GM18507 (cell line): Measurements from ENCODE around the gene PRMT1.

Experiments
- DNase-seq: peaks from one replicate; pipeline ENCODE4 v3.0.0; 2011; ENCODE audit warnings: low read depth; ENCODE audit not compliant: insufficient read length; ENCODE audit errors: extremely low spot score
- FAIRE-seq: peaks from 2 replicates; lab custom pipeline; 2011; peaks lifted over from hg19 to GRCh38; lab: Jason Lieb, UNC

PRMT1 gene

DNA sequence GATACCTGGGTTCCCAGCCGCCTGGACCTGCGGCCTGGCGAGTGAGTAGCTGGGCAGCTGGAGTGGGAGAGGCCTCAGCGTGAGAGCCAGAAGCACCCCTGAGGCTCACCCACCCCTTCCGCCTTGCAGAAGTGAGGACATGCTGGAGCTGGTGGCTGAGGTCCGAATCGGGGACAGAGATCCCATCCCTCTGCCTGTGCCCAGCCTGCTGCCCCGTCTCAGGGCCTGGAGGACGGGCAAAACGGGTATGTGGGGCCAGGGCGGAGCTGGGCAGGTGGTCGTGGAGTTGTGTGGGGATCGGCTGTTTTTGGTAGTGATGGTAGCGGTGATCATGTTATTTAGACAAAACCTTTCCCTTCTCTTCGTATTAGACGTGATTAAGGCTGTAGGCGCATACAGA is 30.5 kb upstream of the PRMT1 start:
- FAIRE-seq (no peak), DNase-seq (no peak)

DNA sequence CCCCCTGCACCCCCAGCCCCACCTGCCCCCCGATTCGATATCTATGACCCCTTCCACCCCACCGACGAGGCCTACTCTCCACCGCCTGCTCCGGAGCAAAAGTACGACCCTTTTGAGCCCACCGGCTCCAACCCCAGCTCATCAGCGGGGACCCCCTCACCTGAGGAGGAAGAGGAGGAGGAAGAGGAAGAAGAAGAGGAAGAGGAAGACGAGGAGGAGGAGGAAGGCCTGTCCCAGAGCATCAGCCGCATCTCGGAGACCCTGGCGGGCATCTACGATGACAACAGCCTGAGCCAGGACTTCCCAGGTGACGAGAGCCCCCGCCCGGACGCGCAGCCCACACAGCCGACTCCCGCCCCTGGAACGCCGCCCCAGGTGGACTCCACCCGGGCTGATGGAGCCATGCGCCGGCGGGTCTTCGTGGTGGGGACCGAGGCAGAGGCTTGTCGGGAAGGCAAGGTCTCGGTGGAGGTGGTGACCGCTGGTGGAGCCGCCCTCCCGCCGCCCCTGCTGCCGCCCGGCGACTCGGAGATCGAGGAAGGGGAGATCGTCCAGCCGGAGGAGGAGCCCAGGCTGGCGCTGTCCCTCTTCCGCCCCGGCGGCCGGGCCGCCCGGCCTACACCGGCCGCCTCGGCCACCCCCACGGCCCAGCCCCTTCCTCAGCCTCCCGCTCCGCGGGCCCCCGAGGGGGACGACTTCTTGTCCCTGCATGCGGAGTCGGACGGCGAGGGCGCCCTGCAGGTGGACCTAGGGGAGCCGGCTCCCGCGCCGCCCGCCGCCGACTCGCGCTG is 25.8 kb upstream of the PRMT1 start:
- FAIRE-seq (no peak), DNase-seq (no peak)

DNA sequence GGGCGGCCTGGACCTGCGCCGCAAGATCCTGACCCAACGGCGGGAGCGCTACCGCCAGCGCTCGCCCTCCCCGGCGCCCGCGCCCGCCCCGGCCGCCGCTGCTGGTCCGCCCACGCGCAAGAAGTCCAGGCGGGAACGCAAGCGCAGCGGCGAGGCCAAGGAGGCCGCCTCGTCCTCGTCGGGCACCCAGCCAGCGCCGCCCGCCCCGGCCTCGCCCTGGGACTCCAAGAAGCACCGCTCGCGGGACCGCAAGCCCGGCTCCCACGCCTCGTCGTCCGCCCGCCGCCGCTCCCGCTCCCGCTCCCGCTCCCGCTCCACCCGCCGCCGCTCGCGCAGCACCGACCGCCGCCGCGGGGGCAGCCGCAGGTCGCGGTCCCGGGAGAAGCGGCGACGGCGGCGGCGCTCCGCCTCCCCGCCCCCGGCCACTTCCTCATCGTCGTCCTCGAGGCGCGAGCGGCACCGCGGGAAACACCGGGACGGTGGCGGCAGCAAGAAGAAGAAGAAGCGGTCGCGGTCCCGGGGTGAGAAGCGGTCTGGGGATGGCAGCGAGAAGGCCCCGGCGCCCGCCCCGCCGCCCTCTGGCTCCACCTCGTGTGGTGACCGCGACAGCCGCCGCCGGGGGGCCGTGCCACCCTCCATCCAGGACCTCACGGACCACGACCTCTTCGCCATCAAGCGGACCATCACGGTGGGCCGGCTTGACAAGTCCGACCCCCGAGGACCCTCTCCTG is 25.1 kb upstream of the PRMT1 start:
- no peak for FAIRE-seq

DNA sequence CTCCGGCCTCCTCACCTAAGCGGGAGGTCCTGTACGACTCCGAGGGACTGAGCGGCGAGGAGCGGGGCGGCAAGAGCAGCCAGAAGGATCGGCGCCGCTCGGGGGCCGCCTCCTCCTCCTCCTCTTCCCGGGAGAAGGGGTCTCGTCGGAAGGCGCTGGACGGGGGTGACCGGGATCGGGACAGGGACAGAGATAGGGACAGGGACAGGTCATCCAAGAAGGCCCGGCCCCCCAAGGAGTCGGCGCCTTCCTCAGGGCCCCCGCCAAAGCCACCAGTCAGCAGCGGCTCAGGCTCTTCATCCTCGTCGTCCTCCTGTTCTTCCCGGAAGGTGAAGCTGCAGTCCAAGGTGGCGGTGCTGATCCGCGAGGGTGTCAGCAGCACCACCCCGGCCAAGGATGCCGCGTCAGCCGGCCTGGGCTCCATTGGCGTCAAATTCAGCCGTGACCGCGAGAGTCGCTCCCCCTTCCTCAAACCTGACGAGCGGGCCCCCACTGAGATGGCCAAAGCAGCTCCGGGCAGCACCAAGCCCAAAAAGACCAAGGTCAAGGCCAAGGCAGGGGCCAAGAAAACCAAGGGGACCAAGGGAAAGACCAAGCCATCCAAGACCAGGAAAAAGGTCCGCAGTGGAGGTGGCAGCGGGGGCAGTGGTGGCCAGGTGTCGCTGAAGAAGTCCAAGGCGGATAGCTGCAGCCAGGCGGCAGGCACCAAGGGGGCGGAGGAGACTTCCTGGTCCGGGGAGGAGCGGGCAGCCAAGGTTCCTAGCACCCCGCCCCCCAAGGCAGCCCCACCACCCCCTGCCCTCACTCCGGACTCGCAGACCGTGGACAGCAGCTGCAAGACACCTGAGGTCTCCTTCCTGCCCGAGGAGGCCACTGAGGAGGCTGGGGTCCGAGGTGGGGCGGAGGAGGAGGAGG is 24.3 kb upstream of the PRMT1 start:
- no peak for DNase-seq
- no peak for FAIRE-seq

More for the DNA sequence above, 25.1 kb upstream of the PRMT1 start:
- no peak for DNase-seq

DNA sequence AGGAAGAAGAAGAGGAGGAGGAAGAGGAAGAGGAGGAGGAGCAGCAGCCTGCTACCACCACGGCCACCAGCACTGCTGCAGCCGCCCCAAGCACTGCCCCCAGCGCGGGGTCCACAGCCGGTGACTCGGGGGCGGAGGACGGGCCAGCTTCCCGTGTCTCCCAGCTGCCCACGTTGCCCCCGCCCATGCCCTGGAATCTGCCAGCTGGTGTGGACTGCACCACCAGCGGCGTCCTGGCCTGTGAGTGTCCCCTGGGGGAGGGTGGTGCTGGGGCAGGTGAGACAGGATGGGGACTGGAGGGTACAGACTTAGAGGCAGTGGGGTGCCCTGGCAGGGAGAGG is 23.6 kb upstream of the PRMT1 start:
- FAIRE-seq (no peak), DNase-seq (no peak)

DNA sequence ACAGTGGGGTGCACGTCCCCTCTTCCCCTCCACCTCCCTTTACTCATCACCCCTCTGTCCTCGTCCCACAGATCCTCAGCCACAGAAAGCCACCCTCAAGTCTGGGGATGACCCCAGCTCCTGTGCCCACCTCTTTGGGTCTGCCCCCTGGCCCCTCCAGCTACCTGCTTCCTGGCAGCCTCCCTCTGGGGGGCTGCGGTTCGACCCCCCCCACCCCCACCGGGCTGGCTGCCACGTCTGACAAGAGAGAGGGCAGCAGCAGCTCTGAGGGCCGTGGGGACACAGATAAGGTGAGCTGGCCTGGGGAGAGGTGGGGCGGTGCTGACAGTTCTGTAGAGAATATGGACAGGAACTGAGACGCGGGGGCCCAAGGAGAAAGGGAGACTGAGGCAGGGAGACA is 22.5 kb upstream of the PRMT1 start:
- FAIRE-seq: no peak
- DNase-seq: no peak

GRCh38 chr19:49655570-49656455 is 21.3 kb upstream of the PRMT1 start:
- DNase-seq: no peak
- no peak for FAIRE-seq

DNA sequence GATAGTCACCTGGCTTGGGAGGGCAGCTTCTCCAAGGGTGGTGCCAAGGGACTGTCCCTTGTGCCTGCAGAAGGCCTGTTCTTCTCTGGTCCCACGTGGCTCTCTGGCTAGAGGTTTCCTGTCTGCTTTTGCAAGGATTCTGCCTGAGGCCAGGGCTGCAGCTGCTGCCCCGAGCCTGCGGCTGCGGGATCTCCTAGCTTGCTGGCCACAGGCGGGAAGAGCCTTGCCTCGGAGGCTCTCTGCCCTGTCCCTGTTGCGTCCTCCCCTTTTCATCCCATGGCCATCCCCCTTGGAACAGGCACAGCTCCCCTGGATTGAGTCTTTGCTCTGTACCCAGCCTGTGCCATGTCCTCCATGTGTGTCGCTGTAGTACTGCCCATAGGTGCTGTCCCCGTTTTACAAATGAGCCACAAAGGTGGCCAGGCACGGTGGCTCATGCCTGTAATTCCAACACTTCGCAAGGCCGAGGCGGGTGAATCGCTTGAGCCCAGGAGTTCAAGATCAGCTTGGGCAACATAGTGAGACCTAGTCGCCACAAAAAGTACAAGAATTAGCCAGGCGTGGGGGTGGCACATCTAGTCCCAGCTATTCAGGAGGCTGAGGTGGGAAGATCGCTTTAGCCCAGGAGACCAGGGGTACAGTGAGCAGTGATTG is 20.5 kb upstream of the PRMT1 start:
- DNase-seq (no peak), FAIRE-seq (no peak)

DNA sequence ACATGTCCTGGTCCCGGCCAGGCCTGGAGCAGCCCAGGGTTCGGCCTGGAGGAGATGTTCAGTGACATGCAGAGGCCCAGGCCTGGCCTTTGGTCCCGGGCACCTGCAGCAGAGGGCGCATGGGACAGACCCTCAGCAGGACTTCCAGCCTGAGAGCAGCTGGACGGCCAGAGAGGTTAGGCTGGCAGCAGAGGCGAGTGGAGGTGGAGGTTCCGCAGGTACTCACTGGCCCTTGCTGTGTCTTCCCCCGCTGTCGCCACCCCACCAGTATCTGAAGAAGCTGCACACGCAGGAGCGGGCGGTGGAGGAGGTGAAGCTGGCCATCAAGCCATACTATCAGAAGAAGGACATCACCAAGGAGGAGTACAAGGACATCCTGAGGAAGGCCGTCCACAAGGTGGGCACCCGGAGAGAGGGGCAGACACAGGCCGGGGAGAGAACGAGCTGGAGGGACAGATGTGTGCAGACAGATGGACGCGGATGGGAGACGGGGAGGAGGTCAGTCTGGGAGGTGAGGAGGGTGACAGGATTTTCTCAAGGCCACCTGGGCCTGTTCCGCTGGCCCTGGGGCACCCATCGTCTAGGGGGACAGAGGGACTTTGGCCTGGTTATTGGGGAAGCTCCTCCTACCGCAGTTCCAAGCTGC is 19.5 kb upstream of the PRMT1 start:
- DNase-seq (no peak), FAIRE-seq (no peak)

GRCh38 chr19:49658139-49658517 is 18.9 kb upstream of the PRMT1 start:
- no peak for FAIRE-seq

DNA sequence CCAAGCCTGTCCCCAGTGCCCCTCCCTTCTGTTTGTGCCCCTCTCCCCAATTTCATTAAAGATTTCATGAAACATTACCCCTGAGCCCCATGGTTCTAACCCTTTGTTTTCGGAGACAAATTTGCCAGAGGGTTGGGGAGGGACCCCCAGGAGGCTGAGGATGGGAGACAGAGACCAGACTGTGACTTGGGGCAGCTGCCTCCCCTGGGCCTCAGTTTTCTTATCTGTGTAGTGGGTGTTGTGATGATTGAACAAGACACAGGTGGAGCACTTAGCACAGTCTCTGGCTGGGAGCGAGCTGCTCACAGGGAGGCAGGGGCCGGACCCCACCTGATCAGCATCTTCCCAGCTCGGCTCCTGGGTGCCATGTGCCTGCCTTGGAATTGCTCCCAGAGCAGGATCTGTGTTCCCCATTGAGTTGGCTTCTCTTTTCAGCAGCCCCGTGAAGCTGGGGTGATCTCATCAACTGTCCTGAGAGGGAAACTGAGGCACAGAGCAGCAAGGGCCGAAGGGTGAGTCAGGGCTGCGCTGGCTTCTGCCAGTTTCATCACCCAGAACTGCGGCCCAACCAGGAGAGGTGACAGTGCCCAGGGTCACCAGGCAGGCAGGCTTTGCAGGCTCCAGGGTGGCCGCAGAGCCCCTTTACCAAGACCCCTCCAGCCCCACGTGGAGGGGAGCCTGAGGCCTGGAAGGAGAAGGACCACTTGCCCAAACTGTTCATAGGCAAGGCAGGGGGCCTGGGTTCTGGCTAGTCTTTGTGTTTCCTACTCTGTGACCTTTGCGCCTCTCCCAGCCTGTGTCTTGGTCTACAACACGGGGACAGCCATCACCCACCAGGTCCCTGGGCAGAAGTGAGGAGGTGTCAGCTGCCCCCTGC is 18.3 kb upstream of the PRMT1 start:
- no peak for FAIRE-seq

More at GRCh38 chr19:49658139-49658517, 18.9 kb upstream of the PRMT1 start:
- DNase-seq: no peak

GRCh38 chr19:49660338-49660961 is 16.6 kb upstream of the PRMT1 start:
- DNase-seq (no peak), FAIRE-seq (no peak)

More for the DNA sequence above, 18.3 kb upstream of the PRMT1 start:
- no peak for DNase-seq

DNA sequence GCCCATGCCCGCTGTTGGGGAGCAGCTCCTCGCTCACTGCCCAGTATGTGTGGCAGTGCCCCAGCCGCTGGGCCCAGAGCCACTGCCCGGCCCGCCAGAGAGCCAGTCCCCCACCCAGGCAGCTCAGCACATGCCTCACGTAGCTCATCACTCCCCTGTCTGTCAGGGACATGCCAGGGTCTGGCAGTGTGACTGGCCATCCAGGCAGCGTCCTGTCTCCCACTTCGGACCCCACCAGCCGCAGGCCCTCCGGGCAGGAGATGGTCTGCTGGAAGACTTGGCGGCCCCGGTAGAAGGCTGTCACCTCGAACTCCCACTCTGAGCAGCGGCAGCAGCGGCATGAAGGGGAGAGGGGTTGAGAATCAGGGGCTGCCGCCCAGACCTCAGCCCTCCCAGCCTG is 15.1 kb upstream of the PRMT1 start:
- FAIRE-seq: no peak
- DNase-seq: no peak

GRCh38 chr19:49663224-49663623 is 13.8 kb upstream of the PRMT1 start:
- no peak for FAIRE-seq

GRCh38 chr19:49664171-49665035 is 12.7 kb upstream of the PRMT1 start:
- FAIRE-seq: no peak
- DNase-seq: peak; percentile 68

More at GRCh38 chr19:49663224-49663623, 13.8 kb upstream of the PRMT1 start:
- no peak for DNase-seq

- no peak for DNase-seq
- no peak for FAIRE-seq
Observed at GRCh38 chr19:49665036-49665350, 12.1 kb upstream of the PRMT1 start.
